HepG2 (cell line): ENCODE data around the gene SLC2A6. TPM values are rescaled to one million over a fixed set of nuclear protein-coding genes. Genes with fewer than 3 reads are reported as not detected.
A peak's percentile ranks its signal among the peaks of the same experiment; 100 is the strongest.

Experiments
- GABPA ChIP-seq, 2 experiments: IDR thresholded peaks; 2 replicates each; pipeline ENCODE4 v1.6.1; 2011 to 2016; ENCODE audit warnings: low read depth in 2 of 2, low read length in 1 of 2, missing biosample characterization in 1 of 2, missing genetic modification characterization in 1 of 2
- HIVEP1 ChIP-seq: sonication (generic); formaldehyde crosslinking; IDR thresholded peaks from 2 replicates; pipeline ENCODE4 v1.4.0; 2020; ENCODE audit warnings: mild to moderate bottlenecking, missing genetic modification reagents
- MXD4 ChIP-seq: IDR thresholded peaks from 2 replicates; pipeline ENCODE4 v1.6.1; 2016; ENCODE audit warnings: mild to moderate bottlenecking, missing biosample characterization, missing genetic modification reagents
- NFKBIZ ChIP-seq: IDR thresholded peaks from 2 replicates; pipeline ENCODE4 v1.6.1; 2018; ENCODE audit warnings: missing genetic modification reagents, missing compliant biosample characterization
- PHF21A ChIP-seq: sonication (generic); formaldehyde crosslinking; IDR thresholded peaks from 2 replicates; pipeline ENCODE4 v1.5.0; 2020; ENCODE audit warnings: mild to moderate bottlenecking, missing genetic modification reagents
- RNF2 ChIP-seq: fragments of 450-650 bp; conservative IDR thresholded peaks from 2 replicates; pipeline ENCODE4 v1.6.1; 2016; ENCODE audit warnings: low read depth
- STAT5B ChIP-seq: sonication (generic); formaldehyde crosslinking; IDR thresholded peaks from 2 replicates; pipeline ENCODE4 v1.4.0; 2020; ENCODE audit warnings: missing genetic modification reagents
- TGIF2 ChIP-seq: IDR thresholded peaks from 2 replicates; pipeline ENCODE4 v1.6.1; 2016; ENCODE audit warnings: control low read depth, missing compliant biosample characterization
- ZNF20 ChIP-seq: sonication (generic); formaldehyde crosslinking; IDR thresholded peaks from 2 replicates; pipeline ENCODE4 v1.4.0; 2020; ENCODE audit warnings: mild to moderate bottlenecking, moderate library complexity, missing genetic modification reagents
- ZNF256 ChIP-seq: sonication (generic); formaldehyde crosslinking; conservative IDR thresholded peaks from 2 replicates; pipeline ENCODE4 v1.4.0; 2020; ENCODE audit warnings: missing genetic modification reagents
- ZNF446 ChIP-seq: sonication (generic); formaldehyde crosslinking; IDR thresholded peaks from 2 replicates; pipeline ENCODE4 v1.5.0; 2020; ENCODE audit warnings: mild to moderate bottlenecking, missing genetic modification reagents
- ZNF547 ChIP-seq: sonication (generic); formaldehyde crosslinking; IDR thresholded peaks from 2 replicates; pipeline ENCODE4 v1.5.1; 2020; ENCODE audit warnings: mild to moderate bottlenecking, missing genetic modification reagents
- ZNF781 ChIP-seq: sonication (generic); formaldehyde crosslinking; IDR thresholded peaks from 2 replicates; pipeline ENCODE4 v1.5.1; 2020; ENCODE audit warnings: borderline replicate concordance, mild to moderate bottlenecking, missing genetic modification reagents; ENCODE audit errors: not compliant biosample characterization
- ZNF782 ChIP-seq: sonication (generic); formaldehyde crosslinking; IDR thresholded peaks from 2 replicates; pipeline ENCODE4 v1.4.0; 2020; ENCODE audit warnings: missing genetic modification reagents, mild to moderate bottlenecking, borderline replicate concordance
- ZNF792 ChIP-seq: IDR thresholded peaks from 2 replicates; pipeline ENCODE4 v1.6.1; 2016
- ZNF891 ChIP-seq: sonication (generic); formaldehyde crosslinking; IDR thresholded peaks from 2 replicates; pipeline ENCODE4 v1.5.0; 2020; ENCODE audit warnings: mild to moderate bottlenecking, missing genetic modification reagents
- ZZZ3 ChIP-seq: sonication (generic); formaldehyde crosslinking; IDR thresholded peaks from 2 replicates; pipeline ENCODE4 v1.4.0; 2020; ENCODE audit warnings: missing genetic modification reagents, mild to moderate bottlenecking, borderline replicate concordance
- polyA plus RNA-seq, 8 experiments: library from polyadenylated mRNA; depleted of rRNA in 3 of 8; stranded (reverse) in 7 of 8; unstranded in 1 of 8; fragments of >200 nt; fragmentation: Illumina TruSeq in 4 of 8; extraction: Trizol in 4 of 8; gene quantifications; 2 replicates each; pipeline versions ENCODE4 v1.2.1 to v1.2.3, GENCODE V29; 2011 to 2016; ENCODE audit warnings: low read depth in 4 of 8, missing spikeins in 1 of 8, mixed read lengths in 1 of 8; ENCODE audit not compliant: insufficient read depth in 1 of 8
- total RNA-seq, 5 experiments: library from RNA; depleted of rRNA; stranded (reverse); fragments of >200 nt; fragmentation: Illumina TruSeq; extraction: Trizol; gene quantifications; 2 replicates each; pipeline ENCODE4 v1.2.3, GENCODE V29; 2016; ENCODE audit warnings: low read depth in 1 of 5
- TF ChIP-seq, protein P1 (sequence below), 2 experiments: sonication (generic) in 1 of 2; formaldehyde crosslinking in 1 of 2; IDR thresholded peaks; 2 replicates each; pipeline versions ENCODE4 v1.6.1 to v1.9.0; 2014 to 2022; ENCODE audit warnings: antibody characterized with exemption in 1 of 2, borderline replicate concordance in 1 of 2, inconsistent platforms in 1 of 2, low read depth in 1 of 2, missing genetic modification reagents in 1 of 2
- TF ChIP-seq, protein P2 (sequence below): sonication (generic); formaldehyde crosslinking; IDR thresholded peaks from 2 replicates; pipeline ENCODE4 v1.4.0; 2020; ENCODE audit warnings: mild to moderate bottlenecking, missing genetic modification reagents
- TF ChIP-seq, protein P3 (sequence below): sonication (generic); formaldehyde crosslinking; IDR thresholded peaks from 2 replicates; pipeline ENCODE4 v1.8.1; 2022; ENCODE audit warnings: mild to moderate bottlenecking, missing genetic modification reagents

The SLC2A6 gene
- total and polyA plus RNA-seq, 2 of the 13 experiments (the other 11 are each of a cell fraction or from before 2014, with no cell fraction given) = 4.1 to 15.0 TPM

DNA sequence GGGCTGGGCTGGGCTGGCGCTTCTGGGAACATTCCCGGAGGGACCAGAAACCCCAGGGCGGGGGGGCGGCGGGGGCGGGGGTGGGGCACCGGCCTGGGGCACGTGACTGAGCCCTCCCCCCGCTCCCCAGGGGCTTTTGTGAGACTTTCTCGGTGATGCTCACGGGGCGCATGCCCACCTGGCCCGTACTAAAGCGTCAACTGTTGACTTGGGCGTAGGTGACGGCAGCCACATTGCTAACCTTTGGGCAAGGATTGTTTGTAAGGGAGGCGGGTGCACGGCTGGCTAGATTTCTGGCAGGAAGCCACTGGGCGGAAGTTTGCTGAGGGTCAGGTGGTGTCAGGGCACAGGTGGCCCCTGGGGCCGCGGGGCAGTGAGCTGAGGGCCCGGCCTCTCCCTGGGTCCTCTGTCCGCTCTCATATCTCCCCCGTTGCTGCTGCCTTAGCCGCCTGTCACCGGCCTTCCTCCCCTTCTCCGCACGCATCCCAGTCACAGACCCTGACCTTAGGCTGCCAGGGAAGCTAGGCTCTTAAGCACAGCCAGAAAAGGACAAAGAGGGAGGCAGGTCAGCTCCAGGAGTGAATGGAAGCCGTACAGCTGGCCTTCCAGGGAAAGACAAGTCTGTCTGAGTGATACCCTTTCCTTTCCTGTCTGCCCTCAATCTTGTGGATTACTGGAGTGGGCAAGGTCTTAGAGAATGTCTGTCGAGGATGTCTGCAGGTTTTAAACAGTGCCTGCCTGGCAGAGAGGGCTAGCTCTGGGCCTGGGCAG, 18.3 kb downstream of the SLC2A6 start (continued):
- TF ChIP-seq, protein P1, sequence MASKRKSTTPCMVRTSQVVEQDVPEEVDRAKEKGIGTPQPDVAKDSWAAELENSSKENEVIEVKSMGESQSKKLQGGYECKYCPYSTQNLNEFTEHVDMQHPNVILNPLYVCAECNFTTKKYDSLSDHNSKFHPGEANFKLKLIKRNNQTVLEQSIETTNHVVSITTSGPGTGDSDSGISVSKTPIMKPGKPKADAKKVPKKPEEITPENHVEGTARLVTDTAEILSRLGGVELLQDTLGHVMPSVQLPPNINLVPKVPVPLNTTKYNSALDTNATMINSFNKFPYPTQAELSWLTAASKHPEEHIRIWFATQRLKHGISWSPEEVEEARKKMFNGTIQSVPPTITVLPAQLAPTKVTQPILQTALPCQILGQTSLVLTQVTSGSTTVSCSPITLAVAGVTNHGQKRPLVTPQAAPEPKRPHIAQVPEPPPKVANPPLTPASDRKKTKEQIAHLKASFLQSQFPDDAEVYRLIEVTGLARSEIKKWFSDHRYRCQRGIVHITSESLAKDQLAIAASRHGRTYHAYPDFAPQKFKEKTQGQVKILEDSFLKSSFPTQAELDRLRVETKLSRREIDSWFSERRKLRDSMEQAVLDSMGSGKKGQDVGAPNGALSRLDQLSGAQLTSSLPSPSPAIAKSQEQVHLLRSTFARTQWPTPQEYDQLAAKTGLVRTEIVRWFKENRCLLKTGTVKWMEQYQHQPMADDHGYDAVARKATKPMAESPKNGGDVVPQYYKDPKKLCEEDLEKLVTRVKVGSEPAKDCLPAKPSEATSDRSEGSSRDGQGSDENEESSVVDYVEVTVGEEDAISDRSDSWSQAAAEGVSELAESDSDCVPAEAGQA (IDR thresholded peaks at IDR 0.05; ENCODE audit: low read depth) = 0 out of 2 replicates have a peak, but pooled peaks have one; percentile 14
- TF ChIP-seq, protein P1 (CRISPR knock-in tag; IDR thresholded peaks at IDR 0.05; ENCODE audit: borderline replicate concordance) = no peak
- TF ChIP-seq GABPA (IDR thresholded peaks at IDR 0.05; ENCODE audit: low read depth, low read length) (no peak), GABPA (CRISPR knock-in tag; IDR thresholded peaks at IDR 0.05; ENCODE audit: low read depth) (peak; percentile 89), STAT5B (CRISPR knock-in tag) (no peak), ZNF547 (CRISPR knock-in tag) (0 out of 2 replicates have a peak, but pooled peaks have one; percentile 29), PHF21A (CRISPR knock-in tag) (peak; percentile 94), ZNF781 (CRISPR knock-in tag) (peak; percentile 90), ZNF891 (CRISPR knock-in tag) (peak; percentile 38; the same call in 1 of the 2 replicates), RNF2 (peak; percentile 46; the same call in 1 of the 2 replicates), ZNF792 (peak; percentile 66; the same call in 1 of the 2 replicates), MXD4 (CRISPR knock-in tag) (0 out of 2 replicates have a peak, but pooled peaks have one; percentile 43), ZNF446 (0 out of 2 replicates have a peak, but pooled peaks have one; percentile 27), ZZZ3 (CRISPR knock-in tag) (0 out of 2 replicates have a peak, but pooled peaks have one; percentile 25), TGIF2 (CRISPR knock-in tag) (peak; percentile 93), HIVEP1 (CRISPR knock-in tag) (0 out of 2 replicates have a peak, but pooled peaks have one; percentile 49), NFKBIZ (no peak), ZNF20 (no peak), ZNF782 (CRISPR knock-in tag) (no peak; the same call in 1 of the 2 replicates), ZNF256 (CRISPR knock-in tag) (no peak)
- TF ChIP-seq, protein P2, sequence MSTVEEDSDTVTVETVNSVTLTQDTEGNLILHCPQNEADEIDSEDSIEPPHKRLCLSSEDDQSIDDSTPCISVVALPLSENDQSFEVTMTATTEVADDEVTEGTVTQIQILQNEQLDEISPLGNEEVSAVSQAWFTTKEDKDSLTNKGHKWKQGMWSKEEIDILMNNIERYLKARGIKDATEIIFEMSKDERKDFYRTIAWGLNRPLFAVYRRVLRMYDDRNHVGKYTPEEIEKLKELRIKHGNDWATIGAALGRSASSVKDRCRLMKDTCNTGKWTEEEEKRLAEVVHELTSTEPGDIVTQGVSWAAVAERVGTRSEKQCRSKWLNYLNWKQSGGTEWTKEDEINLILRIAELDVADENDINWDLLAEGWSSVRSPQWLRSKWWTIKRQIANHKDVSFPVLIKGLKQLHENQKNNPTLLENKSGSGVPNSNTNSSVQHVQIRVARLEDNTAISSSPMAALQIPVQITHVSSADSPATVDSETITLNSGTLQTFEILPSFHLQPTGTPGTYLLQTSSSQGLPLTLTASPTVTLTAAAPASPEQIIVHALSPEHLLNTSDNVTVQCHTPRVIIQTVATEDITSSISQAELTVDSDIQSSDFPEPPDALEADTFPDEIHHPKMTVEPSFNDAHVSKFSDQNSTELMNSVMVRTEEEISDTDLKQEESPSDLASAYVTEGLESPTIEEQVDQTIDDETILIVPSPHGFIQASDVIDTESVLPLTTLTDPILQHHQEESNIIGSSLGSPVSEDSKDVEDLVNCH (CRISPR knock-in tag) = no peak
- TF ChIP-seq, protein P3, sequence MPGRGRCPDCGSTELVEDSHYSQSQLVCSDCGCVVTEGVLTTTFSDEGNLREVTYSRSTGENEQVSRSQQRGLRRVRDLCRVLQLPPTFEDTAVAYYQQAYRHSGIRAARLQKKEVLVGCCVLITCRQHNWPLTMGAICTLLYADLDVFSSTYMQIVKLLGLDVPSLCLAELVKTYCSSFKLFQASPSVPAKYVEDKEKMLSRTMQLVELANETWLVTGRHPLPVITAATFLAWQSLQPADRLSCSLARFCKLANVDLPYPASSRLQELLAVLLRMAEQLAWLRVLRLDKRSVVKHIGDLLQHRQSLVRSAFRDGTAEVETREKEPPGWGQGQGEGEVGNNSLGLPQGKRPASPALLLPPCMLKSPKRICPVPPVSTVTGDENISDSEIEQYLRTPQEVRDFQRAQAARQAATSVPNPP = 0 out of 2 replicates have a peak, but pooled peaks have one; percentile 22
